Mammary epithelial cell (primary cell): ENCODE measurements around the gene LRRN4.

ENCODE experiments used
- CTCF ChIP-seq, 2 donors: IDR thresholded peaks in 1 of 2; conservative IDR thresholded peaks in 1 of 2; 2 replicates each; pipeline ENCODE4 v1.5.1; 2011 to 2012; ENCODE audit warnings: inconsistent platforms in 2 of 2, low read length in 2 of 2, mild to moderate bottlenecking in 2 of 2, control low read depth in 1 of 2, low read depth in 1 of 2; ENCODE audit not compliant: insufficient read depth in 1 of 2; ENCODE audit errors: extremely low read depth in 1 of 2
- EZH2 ChIP-seq: IDR thresholded peaks from 2 replicates; pipeline ENCODE4 v1.6.1; 2012; ENCODE audit warnings: low read length, inconsistent platforms, borderline replicate concordance

DNA sequence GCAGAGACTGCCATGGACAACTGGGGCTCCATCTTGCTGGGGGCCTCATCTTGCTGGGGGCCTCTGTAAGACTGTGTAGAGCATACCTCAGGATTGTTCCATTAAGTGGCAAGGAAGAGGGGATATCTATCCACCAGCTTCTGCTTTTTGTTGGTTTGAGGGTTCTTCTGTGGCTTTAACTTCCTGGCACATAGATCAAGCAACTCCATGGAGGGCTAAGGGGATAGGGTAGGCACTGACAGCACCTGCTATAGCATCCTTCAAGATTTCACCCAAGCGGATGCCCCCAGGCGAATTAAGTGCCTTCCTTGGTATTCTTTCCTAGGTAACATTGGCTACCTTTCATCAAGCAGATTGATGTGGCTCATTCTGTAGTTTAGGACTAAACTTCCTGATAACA, 3.8 kb upstream of the LRRN4 start:
- no peak for TF ChIP-seq CTCF (conservative IDR thresholded peaks at IDR 0.05 in 1 of 2, IDR thresholded peaks at IDR 0.05 in 1 of 2; ENCODE audit: extremely low read depth in 1 of 2, insufficient read depth in 1 of 2, low read depth in 1 of 2, low read length in 2 of 2)
- no peak for TF ChIP-seq EZH2
